ENCODE results near the gene TTBK1.

The TTBK1 gene

DNA sequence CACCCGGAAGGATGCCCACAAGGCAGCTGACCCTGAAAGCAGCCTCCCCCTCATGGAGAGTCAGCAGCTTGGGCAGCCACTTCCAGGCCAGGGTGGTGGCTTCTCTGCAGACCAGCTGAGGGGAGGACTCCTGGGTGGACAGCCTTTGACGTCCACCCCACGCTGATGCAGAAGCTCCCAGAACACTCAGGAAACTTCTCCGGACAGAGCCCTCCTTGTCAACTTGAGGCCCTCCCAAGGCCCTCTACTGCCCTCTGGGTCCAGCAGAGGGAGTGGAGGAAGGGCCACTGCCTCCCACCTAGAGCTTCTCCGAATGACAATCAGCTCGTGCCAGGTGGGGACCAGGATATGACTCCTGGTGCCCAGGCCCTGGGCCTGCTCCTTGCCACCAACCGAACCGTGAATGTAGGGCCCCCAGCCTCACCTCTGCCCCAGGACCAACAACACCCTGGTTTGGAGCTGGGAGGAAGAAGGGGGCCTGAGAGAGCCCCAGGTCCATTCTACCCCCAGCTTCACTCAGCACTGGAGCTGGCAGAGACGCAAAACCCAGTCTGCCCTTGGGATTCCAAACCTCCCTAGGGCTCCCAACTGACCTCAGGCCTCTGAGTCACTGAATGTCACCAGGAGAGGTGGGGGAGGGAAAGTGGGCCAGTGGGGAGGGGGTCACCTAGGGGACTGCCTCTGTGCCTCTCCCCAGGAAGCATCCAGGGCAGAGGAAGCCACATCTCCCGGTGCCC is 43.9 kb downstream of the TTBK1 start:
- H3K4me3 ChIP-seq (ENCODE audit: insufficient read depth, low read depth, low read length), result no peak overlapping the region
- no peak overlapping the region for H3K27ac ChIP-seq (ENCODE audit: insufficient read depth, low read depth, low read length, poor library complexity, severe bottlenecking)
- WGBS, 2 experiments, result 70 to 73% methylated on average over 10 of the region's 10 CpGs
- H3K9me3 ChIP-seq (ENCODE audit: control insufficient read depth, low read length), result no peaks in the 10 kb centered on the region
- H3K36me3 ChIP-seq (ENCODE audit: control insufficient read depth, insufficient read depth, low read length), result no peaks in the 10 kb centered on the region
- no peaks in the 10 kb centered on the region for H3K4me1 ChIP-seq (ENCODE audit: control insufficient read depth, insufficient read depth, low read length)
- H3K27me3 ChIP-seq (ENCODE audit: control insufficient read depth, insufficient read depth, low read length, poor library complexity, severe bottlenecking), result no peaks in the 10 kb centered on the region

GRCh38 chr6:43287717-43288679 is 44.7 kb downstream of the TTBK1 start:
- Histone ChIP-seq H3K27ac (ENCODE audit: insufficient read depth, low read depth, low read length, poor library complexity, severe bottlenecking) (no peak overlapping the region), H3K4me1 (ENCODE audit: control insufficient read depth, insufficient read depth, low read length) (no peaks in the 10 kb centered on the region), H3K4me3 (ENCODE audit: insufficient read depth, low read depth, low read length) (no peak overlapping the region), H3K9me3 (ENCODE audit: control insufficient read depth, low read length) (no peaks in the 10 kb centered on the region), H3K36me3 (ENCODE audit: control insufficient read depth, insufficient read depth, low read length) (no peaks in the 10 kb centered on the region), H3K27me3 (ENCODE audit: control insufficient read depth, insufficient read depth, low read length, poor library complexity, severe bottlenecking) (no peaks in the 10 kb centered on the region)
- WGBS, 2 experiments, result 80 to 81% methylated on average over 7 of the region's 7 CpGs

DNA sequence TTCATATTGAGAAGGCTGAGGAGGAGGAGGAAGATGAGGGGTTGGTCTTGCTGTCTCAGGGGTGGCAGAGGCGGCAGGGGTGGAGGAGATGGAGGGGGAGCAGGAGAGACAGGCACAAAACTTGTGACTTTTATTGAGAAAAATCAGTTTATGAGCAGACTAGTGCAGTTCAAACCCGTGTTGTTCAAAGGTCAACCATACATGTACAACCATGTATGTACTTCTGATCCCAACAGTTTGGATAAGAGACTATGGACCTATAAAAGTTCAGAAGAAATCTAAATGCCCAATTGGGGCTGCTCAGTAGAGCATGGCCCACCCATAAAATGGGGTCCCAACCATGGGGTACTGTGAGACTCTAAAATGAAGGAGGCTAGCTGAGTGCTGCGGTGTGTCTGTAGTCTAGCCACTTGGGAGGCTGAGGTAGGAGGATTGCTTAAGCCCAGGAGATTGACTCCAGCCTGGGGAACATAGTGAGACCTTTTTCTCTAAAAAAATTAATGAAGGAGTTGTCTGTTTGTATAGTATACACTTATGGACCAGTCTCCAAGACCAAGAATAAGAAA is 47.1 kb downstream of the TTBK1 start:
- no peak overlapping the region for H3K27ac ChIP-seq (ENCODE audit: insufficient read depth, low read depth, low read length, poor library complexity, severe bottlenecking)
- H3K4me3 ChIP-seq (ENCODE audit: insufficient read depth, low read depth, low read length), result no peak overlapping the region
- no peaks in the 10 kb centered on the region for H3K27me3 ChIP-seq (ENCODE audit: control insufficient read depth, insufficient read depth, low read length, poor library complexity, severe bottlenecking)
- no peaks in the 10 kb centered on the region for H3K4me1 ChIP-seq (ENCODE audit: control insufficient read depth, insufficient read depth, low read length)
- no peaks in the 10 kb centered on the region for H3K36me3 ChIP-seq (ENCODE audit: control insufficient read depth, insufficient read depth, low read length)
- no peaks in the 10 kb centered on the region for H3K9me3 ChIP-seq (ENCODE audit: control insufficient read depth, low read length)
- 93 to 97% methylated on average over 3 of the region's 3 CpGs for WGBS, 2 experiments

GRCh38 chr6:43290905-43291355 is 47.6 kb downstream of the TTBK1 start:
- H3K27me3 ChIP-seq (ENCODE audit: control insufficient read depth, insufficient read depth, low read length, poor library complexity, severe bottlenecking), result no peaks in the 10 kb centered on the region
- no peaks in the 10 kb centered on the region for H3K9me3 ChIP-seq (ENCODE audit: control insufficient read depth, low read length)
- 91 to 94% methylated on average over 6 of the region's 6 CpGs for WGBS, 2 experiments
- H3K4me1 ChIP-seq (ENCODE audit: control insufficient read depth, insufficient read depth, low read length), result no peaks in the 10 kb centered on the region
- no peak overlapping the region for H3K27ac ChIP-seq (ENCODE audit: insufficient read depth, low read depth, low read length, poor library complexity, severe bottlenecking)
- no peaks in the 10 kb centered on the region for H3K36me3 ChIP-seq (ENCODE audit: control insufficient read depth, insufficient read depth, low read length)
- H3K4me3 ChIP-seq (ENCODE audit: insufficient read depth, low read depth, low read length), result no peak overlapping the region

- Histone ChIP-seq H3K9me3 (ENCODE audit: control insufficient read depth, low read length) (no peaks in the 10 kb centered on the region), H3K27me3 (ENCODE audit: control insufficient read depth, insufficient read depth, low read length, poor library complexity, severe bottlenecking) (no peaks in the 10 kb centered on the region), H3K36me3 (ENCODE audit: control insufficient read depth, insufficient read depth, low read length) (no peaks in the 10 kb centered on the region), H3K4me3 (ENCODE audit: insufficient read depth, low read depth, low read length) (no peak overlapping the region), H3K4me1 (ENCODE audit: control insufficient read depth, insufficient read depth, low read length) (no peaks in the 10 kb centered on the region), H3K27ac (ENCODE audit: insufficient read depth, low read depth, low read length, poor library complexity, severe bottlenecking) (no peak overlapping the region)
- 100% methylated on average over 1 of the region's 2 CpGs; no CpG with 5 or more reads in 1 of the 2 experiments for WGBS, 2 experiments
Observed at GRCh38 chr6:43291708-43292107, 48.4 kb downstream of the TTBK1 start.

DNA sequence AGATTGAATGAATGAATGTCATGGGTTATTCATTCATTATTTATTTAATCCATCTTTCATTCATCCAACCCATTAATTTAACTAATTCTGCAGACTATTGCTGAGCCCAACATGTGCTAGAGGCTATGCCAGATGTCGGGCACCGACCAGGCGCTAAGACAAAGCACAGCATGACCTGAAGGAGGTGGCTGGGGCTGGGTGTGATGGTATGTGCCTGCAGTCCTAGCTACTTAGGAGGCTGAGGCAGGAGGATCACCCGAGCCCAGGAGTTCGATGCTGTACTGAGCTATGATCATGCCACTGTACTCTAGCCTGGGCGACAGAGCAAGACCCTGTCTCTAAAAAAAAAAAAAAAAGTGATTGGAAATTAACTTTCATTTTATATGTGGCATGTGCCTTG is 49.1 kb downstream of the TTBK1 start:
- Histone ChIP-seq H3K27ac (ENCODE audit: insufficient read depth, low read depth, low read length, poor library complexity, severe bottlenecking) (no peak overlapping the region), H3K4me3 (ENCODE audit: insufficient read depth, low read depth, low read length) (no peak overlapping the region), H3K36me3 (ENCODE audit: control insufficient read depth, insufficient read depth, low read length) (no peaks in the 10 kb centered on the region), H3K4me1 (ENCODE audit: control insufficient read depth, insufficient read depth, low read length) (no peaks in the 10 kb centered on the region), H3K9me3 (ENCODE audit: control insufficient read depth, low read length) (no peaks in the 10 kb centered on the region), H3K27me3 (ENCODE audit: control insufficient read depth, insufficient read depth, low read length, poor library complexity, severe bottlenecking) (no peaks in the 10 kb centered on the region)
- 87 to 91% methylated on average over 6 of the region's 6 CpGs for WGBS, 2 experiments

- Histone ChIP-seq H3K27ac (ENCODE audit: insufficient read depth, low read depth, low read length, poor library complexity, severe bottlenecking) (no peak overlapping the region), H3K36me3 (ENCODE audit: control insufficient read depth, insufficient read depth, low read length) (no peaks in the 10 kb centered on the region), H3K4me3 (ENCODE audit: insufficient read depth, low read depth, low read length) (no peak overlapping the region), H3K4me1 (ENCODE audit: control insufficient read depth, insufficient read depth, low read length) (no peaks in the 10 kb centered on the region), H3K9me3 (ENCODE audit: control insufficient read depth, low read length) (no peaks in the 10 kb centered on the region), H3K27me3 (ENCODE audit: control insufficient read depth, insufficient read depth, low read length, poor library complexity, severe bottlenecking) (no peaks in the 10 kb centered on the region)
- WGBS, 2 experiments, result 86 to 90% methylated on average over 5 of the region's 5 CpGs
Observed at GRCh38 chr6:43292763-43293318, 49.6 kb downstream of the TTBK1 start.

DNA sequence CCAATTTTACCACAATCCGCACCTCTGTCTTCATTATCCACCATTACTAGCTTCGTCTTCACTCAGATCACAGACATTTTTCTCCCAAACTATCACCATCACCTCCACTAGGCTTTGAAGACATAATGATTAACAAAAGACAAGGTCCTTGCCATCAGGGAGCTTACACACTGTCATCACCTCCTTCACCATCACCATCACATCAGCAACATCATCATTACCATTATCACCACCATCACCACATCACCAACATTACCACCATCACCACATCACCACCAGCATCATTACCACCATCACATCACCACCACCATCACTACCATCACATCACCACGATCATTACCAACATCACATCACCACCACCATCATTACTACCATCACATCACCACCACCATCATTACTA is 50.4 kb downstream of the TTBK1 start:
- Histone ChIP-seq H3K36me3 (ENCODE audit: control insufficient read depth, insufficient read depth, low read length) (no peaks in the 10 kb centered on the region), H3K4me1 (ENCODE audit: control insufficient read depth, insufficient read depth, low read length) (no peaks in the 10 kb centered on the region), H3K9me3 (ENCODE audit: control insufficient read depth, low read length) (no peaks in the 10 kb centered on the region), H3K27me3 (ENCODE audit: control insufficient read depth, insufficient read depth, low read length, poor library complexity, severe bottlenecking) (no peaks in the 10 kb centered on the region), H3K27ac (ENCODE audit: insufficient read depth, low read depth, low read length, poor library complexity, severe bottlenecking) (no peak overlapping the region), H3K4me3 (ENCODE audit: insufficient read depth, low read depth, low read length) (no peak overlapping the region)
- WGBS, 2 experiments, result 91 to 94% methylated on average over 3 of the region's 3 CpGs

GRCh38 chr6:43294536-43294935 is 51.3 kb downstream of the TTBK1 start:
- no peaks in the 10 kb centered on the region for H3K27me3 ChIP-seq (ENCODE audit: control insufficient read depth, insufficient read depth, low read length, poor library complexity, severe bottlenecking)
- no peaks in the 10 kb centered on the region for H3K4me1 ChIP-seq (ENCODE audit: control insufficient read depth, insufficient read depth, low read length)
- H3K4me3 ChIP-seq (ENCODE audit: insufficient read depth, low read depth, low read length), result no peak overlapping the region
- no peaks in the 10 kb centered on the region for H3K36me3 ChIP-seq (ENCODE audit: control insufficient read depth, insufficient read depth, low read length)
- H3K27ac ChIP-seq (ENCODE audit: insufficient read depth, low read depth, low read length, poor library complexity, severe bottlenecking), result no peak overlapping the region
- H3K9me3 ChIP-seq (ENCODE audit: control insufficient read depth, low read length), result no peaks in the 10 kb centered on the region
- WGBS, 2 experiments, result 86% methylated on average over 3 of the region's 3 CpGs

GRCh38 chr6:43295456-43295855 is 52.2 kb downstream of the TTBK1 start:
- H3K36me3 ChIP-seq (ENCODE audit: control insufficient read depth, insufficient read depth, low read length), result no peaks in the 10 kb centered on the region
- no peak overlapping the region for H3K4me3 ChIP-seq (ENCODE audit: insufficient read depth, low read depth, low read length)
- WGBS, 2 experiments, result 90 to 93% methylated on average over 3 of the region's 3 CpGs
- no peak overlapping the region for H3K27ac ChIP-seq (ENCODE audit: insufficient read depth, low read depth, low read length, poor library complexity, severe bottlenecking)
- no peaks in the 10 kb centered on the region for H3K4me1 ChIP-seq (ENCODE audit: control insufficient read depth, insufficient read depth, low read length)
- no peaks in the 10 kb centered on the region for H3K9me3 ChIP-seq (ENCODE audit: control insufficient read depth, low read length)
- no peaks in the 10 kb centered on the region for H3K27me3 ChIP-seq (ENCODE audit: control insufficient read depth, insufficient read depth, low read length, poor library complexity, severe bottlenecking)

Data from ectodermal cell (in vitro differentiated cells).